Upper lobe of left lung (tissue), 4 donors: ENCODE data around the gene YWHAB.

ENCODE experiments used
- EP300 ChIP-seq, 4 donors: sonication (generic); formaldehyde crosslinking; IDR thresholded peaks; one replicate each; pipeline ENCODE4 v1.5.1; 2017; ENCODE audit warnings: antibody characterized with exemption in 4 of 4, control low read depth in 2 of 4
- POLR2A ChIP-seq, 4 donors: fragments of 450-650 bp; IDR thresholded peaks; one replicate each; pipeline ENCODE4 v1.5.1; 2016 to 2017; ENCODE audit warnings: antibody characterized with exemption in 4 of 4, mild to moderate bottlenecking in 2 of 4
- POLR2AphosphoS5 ChIP-seq, 2 donors: sonication (generic); formaldehyde crosslinking; IDR thresholded peaks; one replicate each; pipeline ENCODE4 v1.5.1; 2017; ENCODE audit warnings: antibody characterized with exemption in 2 of 2
- TF ChIP-seq, protein P1 (sequence below), 6 experiments: fragments of 450-650 bp in 4 of 6; fragments of 200-600 bp in 2 of 6; sonication (generic) in 2 of 6; IDR thresholded peaks; one replicate each; pipeline ENCODE4 v1.5.1; 2016 to 2019; ENCODE audit warnings: antibody characterized with exemption in 6 of 6

- TF ChIP-seq POLR2AphosphoS5 (IDR thresholded peaks at IDR 0.05), result no peak
- TF ChIP-seq, protein P1, sequence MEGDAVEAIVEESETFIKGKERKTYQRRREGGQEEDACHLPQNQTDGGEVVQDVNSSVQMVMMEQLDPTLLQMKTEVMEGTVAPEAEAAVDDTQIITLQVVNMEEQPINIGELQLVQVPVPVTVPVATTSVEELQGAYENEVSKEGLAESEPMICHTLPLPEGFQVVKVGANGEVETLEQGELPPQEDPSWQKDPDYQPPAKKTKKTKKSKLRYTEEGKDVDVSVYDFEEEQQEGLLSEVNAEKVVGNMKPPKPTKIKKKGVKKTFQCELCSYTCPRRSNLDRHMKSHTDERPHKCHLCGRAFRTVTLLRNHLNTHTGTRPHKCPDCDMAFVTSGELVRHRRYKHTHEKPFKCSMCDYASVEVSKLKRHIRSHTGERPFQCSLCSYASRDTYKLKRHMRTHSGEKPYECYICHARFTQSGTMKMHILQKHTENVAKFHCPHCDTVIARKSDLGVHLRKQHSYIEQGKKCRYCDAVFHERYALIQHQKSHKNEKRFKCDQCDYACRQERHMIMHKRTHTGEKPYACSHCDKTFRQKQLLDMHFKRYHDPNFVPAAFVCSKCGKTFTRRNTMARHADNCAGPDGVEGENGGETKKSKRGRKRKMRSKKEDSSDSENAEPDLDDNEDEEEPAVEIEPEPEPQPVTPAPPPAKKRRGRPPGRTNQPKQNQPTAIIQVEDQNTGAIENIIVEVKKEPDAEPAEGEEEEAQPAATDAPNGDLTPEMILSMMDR (IDR thresholded peaks at IDR 0.05), result no peak
- no peak for TF ChIP-seq POLR2A (IDR thresholded peaks at IDR 0.05)
- no peak for TF ChIP-seq EP300 (IDR thresholded peaks at IDR 0.05)
Measured at GRCh38 chr20:44930517-44931168, 45.1 kb downstream of the YWHAB start.
